DND-41 (cell line): Measurements from ENCODE around the gene RAD51B.

Experiments
- EZH2 ChIP-seq: IDR thresholded peaks from 3 replicates; pipeline ENCODE4 v1.6.1; 2012; ENCODE audit warnings: borderline replicate concordance, low read depth, mild to moderate bottlenecking, moderate library complexity, low read length, inconsistent platforms; ENCODE audit not compliant: severe bottlenecking
- TF ChIP-seq, protein P1 (sequence below): IDR thresholded peaks from 2 replicates; pipeline ENCODE4 v1.5.1; 2012; ENCODE audit warnings: borderline replicate concordance, low read length, moderate library complexity, mild to moderate bottlenecking; ENCODE audit not compliant: poor library complexity, severe bottlenecking; ENCODE audit errors: extremely low read depth

DNA sequence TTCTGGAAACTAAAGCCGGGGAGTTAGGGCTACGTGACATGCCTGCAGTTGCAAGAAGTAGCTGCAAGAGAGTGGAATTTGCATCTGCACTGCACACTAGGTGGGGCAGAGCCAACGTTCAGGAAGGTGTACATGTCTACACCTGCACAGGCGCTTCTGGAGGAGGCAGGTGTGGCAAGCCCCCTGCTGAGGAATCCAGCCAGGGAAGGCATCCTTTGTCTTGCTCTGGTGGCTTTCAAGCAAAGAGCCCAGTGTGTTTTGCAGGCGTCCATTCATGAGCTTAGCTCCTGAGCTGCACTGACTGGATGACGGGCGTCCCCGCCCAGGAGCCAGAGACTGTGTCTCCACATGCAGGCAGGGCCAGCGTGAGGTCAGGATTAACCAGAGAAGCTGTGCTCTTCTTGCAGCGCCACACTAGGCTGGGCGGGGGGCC, 856.9 kb downstream of the RAD51B start:
- TF ChIP-seq, protein P1, sequence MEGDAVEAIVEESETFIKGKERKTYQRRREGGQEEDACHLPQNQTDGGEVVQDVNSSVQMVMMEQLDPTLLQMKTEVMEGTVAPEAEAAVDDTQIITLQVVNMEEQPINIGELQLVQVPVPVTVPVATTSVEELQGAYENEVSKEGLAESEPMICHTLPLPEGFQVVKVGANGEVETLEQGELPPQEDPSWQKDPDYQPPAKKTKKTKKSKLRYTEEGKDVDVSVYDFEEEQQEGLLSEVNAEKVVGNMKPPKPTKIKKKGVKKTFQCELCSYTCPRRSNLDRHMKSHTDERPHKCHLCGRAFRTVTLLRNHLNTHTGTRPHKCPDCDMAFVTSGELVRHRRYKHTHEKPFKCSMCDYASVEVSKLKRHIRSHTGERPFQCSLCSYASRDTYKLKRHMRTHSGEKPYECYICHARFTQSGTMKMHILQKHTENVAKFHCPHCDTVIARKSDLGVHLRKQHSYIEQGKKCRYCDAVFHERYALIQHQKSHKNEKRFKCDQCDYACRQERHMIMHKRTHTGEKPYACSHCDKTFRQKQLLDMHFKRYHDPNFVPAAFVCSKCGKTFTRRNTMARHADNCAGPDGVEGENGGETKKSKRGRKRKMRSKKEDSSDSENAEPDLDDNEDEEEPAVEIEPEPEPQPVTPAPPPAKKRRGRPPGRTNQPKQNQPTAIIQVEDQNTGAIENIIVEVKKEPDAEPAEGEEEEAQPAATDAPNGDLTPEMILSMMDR = no peak
- TF ChIP-seq EZH2 = no peak
